ENCODE results near the gene SNPH.

The SNPH gene

DNA sequence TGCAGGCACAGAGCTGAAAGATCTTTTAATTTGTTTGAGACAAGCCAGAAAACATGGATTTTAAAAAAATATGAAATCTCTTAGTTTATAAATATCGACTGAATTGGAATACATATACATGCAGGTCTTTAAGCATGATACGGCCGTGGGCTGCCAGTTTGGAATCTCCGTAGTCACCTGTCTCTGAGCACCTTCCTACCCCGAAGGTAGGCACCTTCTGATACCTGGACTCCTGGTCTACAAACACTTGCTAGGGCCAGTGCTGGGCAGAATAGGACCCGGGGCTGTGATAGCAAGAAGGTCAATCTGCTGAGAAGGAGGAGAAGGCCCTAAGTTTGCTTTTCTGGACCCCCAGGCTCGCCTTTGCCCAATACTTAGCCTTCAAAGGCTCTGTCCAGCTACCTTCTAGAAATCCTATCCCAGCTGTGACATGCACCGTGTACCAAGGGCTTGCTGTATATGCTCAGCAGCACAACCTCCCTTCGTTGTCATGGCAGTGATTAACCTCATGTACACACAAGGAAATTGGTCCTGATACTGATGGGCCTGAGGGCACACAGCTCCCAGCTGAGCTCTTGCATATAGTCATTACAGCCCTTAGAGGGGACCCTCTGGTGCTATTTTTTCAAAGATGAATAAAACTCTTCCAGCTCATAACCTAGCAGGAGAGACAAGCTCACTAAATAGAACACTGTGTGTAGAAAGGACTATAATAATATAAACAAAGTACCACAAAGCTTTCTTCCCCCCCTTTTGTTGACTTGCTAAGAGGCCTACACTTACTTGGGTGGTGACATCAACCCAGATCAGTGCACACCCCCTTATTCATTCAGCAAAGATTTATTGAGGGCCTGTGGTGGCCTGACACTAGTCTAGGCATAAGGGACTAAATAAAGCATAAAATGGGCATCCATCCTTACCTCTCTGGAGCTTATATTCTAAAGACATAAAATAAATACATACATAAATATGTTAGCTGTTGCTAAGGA lies 17.7 kb downstream of the SNPH start:
- Histone ChIP-seq H3K4me1 (ENCODE audit: control insufficient read depth, insufficient read depth, low read length) (no peaks in the 10 kb centered on the region), H3K36me3 (ENCODE audit: control insufficient read depth in 2 of 2, insufficient read depth in 1 of 2, low read length in 2 of 2) (peaks cover 0 to 6% of the 10 kb centered on the region in 2 experiments; a peak in 1 of 3 replicates), H3K27ac (ENCODE audit: extremely low read depth, low read depth, low read length) (no peak overlapping the region), H3K4me3 (ENCODE audit: low read depth, low read length) (no peak overlapping the region), H3K9me3 (ENCODE audit: control insufficient read depth, insufficient read depth, low read depth, low read length) (no peaks in the 10 kb centered on the region)
- ChIA-PET CTCF (interaction anchor here (0.7 to 1.4 kb wide), 4 partner anchors 7 to 300 kb away, joined by 3 to 8 read pairs (median 4); no protein-coding TSS in a partner anchor), POLR2A (interaction anchor here (1.2 kb wide), 1 partner anchor 18 kb away, joined by 4 read pairs; the partner anchor contains the start of gene SNPH)
- TF ChIP-seq ZNF239 (tag by site-specific recombination; IDR thresholded peaks at IDR 0.05): no peak
- TF ChIP-seq, protein P1, sequence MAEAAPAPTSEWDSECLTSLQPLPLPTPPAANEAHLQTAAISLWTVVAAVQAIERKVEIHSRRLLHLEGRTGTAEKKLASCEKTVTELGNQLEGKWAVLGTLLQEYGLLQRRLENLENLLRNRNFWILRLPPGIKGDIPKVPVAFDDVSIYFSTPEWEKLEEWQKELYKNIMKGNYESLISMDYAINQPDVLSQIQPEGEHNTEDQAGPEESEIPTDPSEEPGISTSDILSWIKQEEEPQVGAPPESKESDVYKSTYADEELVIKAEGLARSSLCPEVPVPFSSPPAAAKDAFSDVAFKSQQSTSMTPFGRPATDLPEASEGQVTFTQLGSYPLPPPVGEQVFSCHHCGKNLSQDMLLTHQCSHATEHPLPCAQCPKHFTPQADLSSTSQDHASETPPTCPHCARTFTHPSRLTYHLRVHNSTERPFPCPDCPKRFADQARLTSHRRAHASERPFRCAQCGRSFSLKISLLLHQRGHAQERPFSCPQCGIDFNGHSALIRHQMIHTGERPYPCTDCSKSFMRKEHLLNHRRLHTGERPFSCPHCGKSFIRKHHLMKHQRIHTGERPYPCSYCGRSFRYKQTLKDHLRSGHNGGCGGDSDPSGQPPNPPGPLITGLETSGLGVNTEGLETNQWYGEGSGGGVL (tag by site-specific recombination; IDR thresholded peaks at IDR 0.05): peak; percentile 59; the same call in 1 of the 2 replicates

DNA sequence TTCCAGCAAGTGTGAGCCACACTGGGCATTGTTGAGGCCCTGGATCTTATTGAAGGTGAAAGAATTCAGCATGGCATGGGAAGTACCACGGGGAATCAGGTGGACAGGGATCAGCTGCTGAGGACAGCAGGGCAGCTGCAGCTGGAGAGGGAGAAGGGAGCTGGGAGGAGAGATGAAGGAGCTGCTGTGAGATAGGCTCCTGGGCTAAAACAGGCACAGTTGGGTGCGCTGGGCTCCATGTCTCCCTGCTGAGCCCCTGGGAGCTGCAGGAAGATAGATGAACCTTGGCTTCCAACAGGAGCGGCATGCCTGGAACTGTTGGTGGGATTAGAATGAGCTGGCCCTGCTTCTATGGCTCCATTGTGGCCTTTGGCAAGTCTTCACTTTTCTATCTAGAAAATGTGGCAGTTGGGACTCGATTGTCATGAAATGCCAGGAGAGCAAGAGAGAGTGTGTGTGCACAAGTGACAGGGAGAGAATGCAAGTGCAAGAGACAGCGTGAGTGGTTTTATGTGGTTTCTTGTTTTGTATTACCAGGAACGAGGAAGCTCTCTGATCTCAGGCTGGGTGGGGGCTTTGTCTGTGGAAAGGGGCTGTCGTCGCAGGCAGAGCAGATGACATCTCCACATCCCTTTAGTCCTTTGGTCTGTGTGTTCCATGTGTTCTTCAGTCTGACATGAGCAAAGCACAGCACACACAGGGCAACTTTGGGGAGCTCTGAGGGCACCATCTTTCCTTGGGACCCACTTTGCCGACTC lies 20.4 kb downstream of the SNPH start:
- Histone ChIP-seq H3K4me3 (ENCODE audit: low read depth, low read length) (no peak overlapping the region), H3K36me3 (ENCODE audit: control insufficient read depth in 2 of 2, insufficient read depth in 1 of 2, low read length in 2 of 2) (peaks cover 0 to 2% of the 10 kb centered on the region in 2 experiments; a peak in 1 of 3 replicates), H3K27ac (ENCODE audit: extremely low read depth, low read depth, low read length) (no peak overlapping the region), H3K9me3 (ENCODE audit: control insufficient read depth, insufficient read depth, low read depth, low read length) (no peaks in the 10 kb centered on the region), H3K4me1 (ENCODE audit: control insufficient read depth, insufficient read depth, low read length) (no peaks in the 10 kb centered on the region)
- no peak for TF ChIP-seq ZNF2 (tag by site-specific recombination; IDR thresholded peaks at IDR 0.05)
- TF ChIP-seq, protein P2, sequence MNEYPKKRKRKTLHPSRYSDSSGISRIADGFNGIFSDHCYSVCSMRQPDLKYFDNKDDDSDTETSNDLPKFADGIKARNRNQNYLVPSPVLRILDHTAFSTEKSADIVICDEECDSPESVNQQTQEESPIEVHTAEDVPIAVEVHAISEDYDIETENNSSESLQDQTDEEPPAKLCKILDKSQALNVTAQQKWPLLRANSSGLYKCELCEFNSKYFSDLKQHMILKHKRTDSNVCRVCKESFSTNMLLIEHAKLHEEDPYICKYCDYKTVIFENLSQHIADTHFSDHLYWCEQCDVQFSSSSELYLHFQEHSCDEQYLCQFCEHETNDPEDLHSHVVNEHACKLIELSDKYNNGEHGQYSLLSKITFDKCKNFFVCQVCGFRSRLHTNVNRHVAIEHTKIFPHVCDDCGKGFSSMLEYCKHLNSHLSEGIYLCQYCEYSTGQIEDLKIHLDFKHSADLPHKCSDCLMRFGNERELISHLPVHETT (tag by site-specific recombination; IDR thresholded peaks at IDR 0.05): no peak
- TF ChIP-seq, protein P1 (tag by site-specific recombination; IDR thresholded peaks at IDR 0.05): no peak
- TF ChIP-seq HOXC10 (CRISPR knock-in tag; IDR thresholded peaks at IDR 0.05): no peak
- TF ChIP-seq, protein P3, sequence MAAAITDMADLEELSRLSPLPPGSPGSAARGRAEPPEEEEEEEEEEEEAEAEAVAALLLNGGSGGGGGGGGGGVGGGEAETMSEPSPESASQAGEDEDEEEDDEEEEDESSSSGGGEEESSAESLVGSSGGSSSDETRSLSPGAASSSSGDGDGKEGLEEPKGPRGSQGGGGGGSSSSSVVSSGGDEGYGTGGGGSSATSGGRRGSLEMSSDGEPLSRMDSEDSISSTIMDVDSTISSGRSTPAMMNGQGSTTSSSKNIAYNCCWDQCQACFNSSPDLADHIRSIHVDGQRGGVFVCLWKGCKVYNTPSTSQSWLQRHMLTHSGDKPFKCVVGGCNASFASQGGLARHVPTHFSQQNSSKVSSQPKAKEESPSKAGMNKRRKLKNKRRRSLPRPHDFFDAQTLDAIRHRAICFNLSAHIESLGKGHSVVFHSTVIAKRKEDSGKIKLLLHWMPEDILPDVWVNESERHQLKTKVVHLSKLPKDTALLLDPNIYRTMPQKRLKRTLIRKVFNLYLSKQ (tag by site-specific recombination; IDR thresholded peaks at IDR 0.05; ENCODE audit: borderline replicate concordance): no peak
- TF ChIP-seq ZIC2 (tag by site-specific recombination; IDR thresholded peaks at IDR 0.05): peak; percentile 92
- ChIA-PET POLR2A (no interaction called here), CTCF (interaction anchor here (0.9 kb wide), 1 partner anchor 217 kb away, joined by 3 read pairs; no protein-coding TSS in a partner anchor)

DNA sequence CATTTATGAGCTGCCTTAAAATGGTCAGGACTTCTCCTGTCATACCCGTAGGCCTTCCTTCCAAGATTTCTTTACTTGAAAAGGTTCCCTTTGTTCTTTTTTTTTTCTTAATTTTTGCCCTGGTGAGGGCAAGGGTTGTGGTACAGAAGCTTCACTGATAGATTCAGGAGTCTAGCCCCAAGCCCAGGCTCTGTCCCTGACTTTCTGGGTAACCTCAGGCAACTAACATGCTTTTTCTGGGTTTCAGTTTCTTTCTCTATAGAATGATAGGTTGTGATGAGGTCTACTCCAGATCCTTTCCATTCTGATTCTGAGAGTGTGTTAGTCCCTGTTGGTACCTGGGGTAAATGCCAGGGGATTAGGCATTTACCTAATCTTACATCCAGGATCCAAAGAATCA lies 21.2 kb downstream of the SNPH start:
- CTCF ChIA-PET: no interaction called here
- Histone ChIP-seq H3K36me3 (ENCODE audit: control insufficient read depth in 2 of 2, insufficient read depth in 1 of 2, low read length in 2 of 2) (no peaks in the 10 kb centered on the region), H3K27ac (ENCODE audit: extremely low read depth, low read depth, low read length) (no peak overlapping the region), H3K4me1 (ENCODE audit: control insufficient read depth, insufficient read depth, low read length) (no peaks in the 10 kb centered on the region), H3K4me3 (ENCODE audit: low read depth, low read length) (no peak overlapping the region), H3K9me3 (ENCODE audit: control insufficient read depth, insufficient read depth, low read depth, low read length) (no peaks in the 10 kb centered on the region)
- POLR2A ChIA-PET: no interaction called here
- TF ChIP-seq ZNF555 (tag by site-specific recombination; conservative IDR thresholded peaks at IDR 0.05): no peak
- TF ChIP-seq ZNF366 (tag by site-specific recombination; conservative IDR thresholded peaks at IDR 0.05): no peak
- no peak for TF ChIP-seq ZFP3 (tag by site-specific recombination; IDR thresholded peaks at IDR 0.05; ENCODE audit: low read depth)
- no peak for TF ChIP-seq ZNF549 (tag by site-specific recombination; IDR thresholded peaks at IDR 0.05)
- TF ChIP-seq ZNF561 (tag by site-specific recombination; IDR thresholded peaks at IDR 0.05; ENCODE audit: borderline replicate concordance): no peak
- no peak for TF ChIP-seq ZNF146 (tag by site-specific recombination; IDR thresholded peaks at IDR 0.05)
- TF ChIP-seq IKZF3 (tag by site-specific recombination; IDR thresholded peaks at IDR 0.05): no peak
- TF ChIP-seq SP3 (tag by site-specific recombination; IDR thresholded peaks at IDR 0.05): no peak
- TF ChIP-seq ZNF324 (tag by site-specific recombination; IDR thresholded peaks at IDR 0.05): no peak
- no peak for TF ChIP-seq KLF16 (tag by site-specific recombination; IDR thresholded peaks at IDR 0.05)
- no peak for TF ChIP-seq ZFP37 (tag by site-specific recombination; IDR thresholded peaks at IDR 0.05)
- no peak for TF ChIP-seq ZNF610 (tag by site-specific recombination; IDR thresholded peaks at IDR 0.05; ENCODE audit: borderline replicate concordance)
